NCI-H2196 (cell line): Measurements from ENCODE around the gene GPATCH2.

Experiments
- DNase-seq: peaks from one replicate; lab custom pipeline; 2025; ENCODE audit not compliant: unreplicated experiment; lab: John Stamatoyannopoulos, UW

The GPATCH2 gene

DNA sequence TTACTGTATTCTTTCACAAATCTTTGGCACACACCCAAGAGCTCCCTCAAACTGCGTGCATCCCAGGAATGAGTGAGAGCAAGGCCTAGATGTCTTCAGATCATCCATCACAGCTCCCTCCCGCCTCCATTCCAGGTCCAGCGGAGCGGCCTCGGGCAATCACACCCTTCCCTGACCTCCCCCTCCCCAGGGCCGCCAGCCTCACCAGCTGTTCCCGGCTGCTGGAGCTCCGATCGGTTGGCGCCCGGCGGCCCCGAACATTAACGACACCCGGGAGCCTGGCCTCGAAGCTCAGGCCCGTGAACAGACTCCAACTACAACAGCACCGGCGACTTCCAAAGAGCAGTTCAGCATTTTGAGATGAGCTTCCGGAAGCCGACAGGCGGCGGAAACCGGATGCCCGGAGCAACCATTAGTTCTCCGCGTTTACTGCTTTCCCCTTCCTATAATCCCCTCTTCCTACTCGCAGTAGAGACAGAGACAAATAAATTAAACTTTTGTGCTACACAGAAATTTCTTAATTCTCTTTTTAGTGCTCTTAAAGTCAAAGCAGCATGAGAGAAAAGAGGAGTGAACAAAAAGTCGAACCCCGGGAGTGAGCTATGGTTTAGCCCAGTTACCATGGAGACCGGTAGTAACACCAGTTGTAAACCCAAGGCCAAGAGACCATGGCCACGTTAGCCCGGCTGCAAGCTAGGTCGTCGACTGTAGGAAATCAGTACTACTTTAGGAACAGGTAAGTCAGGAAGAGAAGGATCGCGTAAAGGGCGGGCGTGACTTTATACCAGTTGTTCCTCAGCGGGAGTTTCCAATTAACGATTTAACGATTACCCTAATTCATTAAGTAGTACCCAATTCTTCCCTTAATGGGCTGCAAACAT is at the start of gene GPATCH2, which contains the start of gene SPATA17:
Gene GPATCH2 (minus strand): TSS at position 380 of the 881 bp plus-strand sequence. CDS start 119 bp downstream, at position 261.
Gene SPATA17 (plus strand): TSS at position 634 of the 881 bp plus-strand sequence. CDS start 35 bp downstream, at position 669.
- DNase-seq: peak; percentile 92

- no peak for DNase-seq
These were observed 43.3 kb upstream of the GPATCH2 start for GRCh38 chr1:217674028-217674729.

DNA sequence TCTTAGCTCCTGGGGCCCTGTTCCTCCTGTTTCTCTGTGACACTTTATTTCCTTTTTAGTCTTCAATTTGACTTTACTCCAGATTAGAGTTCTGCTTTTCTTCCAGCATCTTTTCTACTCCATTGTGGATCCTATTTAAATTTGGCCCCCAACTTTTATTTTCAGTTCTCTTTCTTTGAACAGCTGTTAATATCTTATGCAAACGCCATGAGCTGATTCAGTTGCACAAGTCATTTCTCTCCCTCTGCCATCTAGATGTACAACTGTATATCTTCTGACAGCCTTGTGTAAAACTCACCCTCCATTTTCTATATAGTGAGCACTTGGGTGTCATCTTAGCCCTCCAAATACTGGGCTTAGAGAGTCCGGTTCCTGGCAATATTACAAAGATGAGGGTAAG is 42.5 kb upstream of the GPATCH2 start:
- no peak for DNase-seq

GRCh38 chr1:217668351-217668940 is 37.6 kb upstream of the GPATCH2 start:
- no peak for DNase-seq

GRCh38 chr1:217661407-217661806 is 30.5 kb upstream of the GPATCH2 start:
- no peak for DNase-seq

DNA sequence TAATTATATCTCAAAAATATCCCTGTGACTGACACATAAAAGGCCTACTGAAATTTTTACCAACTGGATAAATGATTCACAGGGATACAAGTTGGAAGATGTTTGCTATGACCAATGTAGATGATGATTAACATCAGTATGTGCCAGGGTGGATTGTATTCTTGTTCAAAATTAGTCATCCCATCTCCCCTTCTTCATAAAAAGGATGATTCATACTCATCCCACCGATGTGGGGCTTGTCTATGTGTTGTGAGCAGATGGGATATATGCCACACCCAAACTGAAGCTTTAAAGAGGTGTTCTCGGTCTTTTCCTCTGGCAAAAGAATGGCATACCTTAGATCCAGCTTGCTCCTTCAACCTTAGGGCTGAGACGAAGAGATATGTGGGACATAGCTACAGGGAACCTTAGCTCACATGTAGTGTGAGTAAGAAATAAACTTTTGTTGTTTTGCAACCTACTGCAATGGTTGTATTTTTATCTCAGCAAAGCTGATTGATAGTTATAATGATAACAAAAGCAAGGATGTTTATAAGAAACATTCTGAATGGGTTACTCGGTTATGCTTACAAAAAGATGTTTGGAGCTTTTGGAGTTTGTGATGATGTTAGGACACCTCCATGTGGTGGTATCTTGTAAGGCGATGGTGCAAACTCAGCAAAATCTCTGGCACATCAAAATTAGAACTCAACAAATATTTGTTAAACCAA is 29.6 kb upstream of the GPATCH2 start:
- peak; percentile 6 for DNase-seq

DNA sequence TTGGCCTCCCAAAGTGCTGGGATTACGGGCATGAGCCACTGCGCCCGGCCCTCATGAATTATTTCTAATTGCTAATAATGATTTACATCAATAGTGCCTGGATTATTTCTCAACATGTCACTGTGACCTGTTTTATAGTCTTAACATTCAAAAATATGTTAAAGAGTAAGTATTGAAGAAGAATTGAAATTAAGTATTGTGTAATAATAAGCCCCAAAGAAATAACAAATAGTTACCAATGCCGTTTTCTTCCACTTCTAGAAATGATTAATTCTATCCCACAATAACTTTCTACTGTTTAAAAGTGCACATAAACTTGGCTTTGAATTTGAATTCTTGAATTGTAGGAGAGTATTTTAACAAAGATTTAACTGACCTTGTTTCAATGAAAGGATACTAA is 19.8 kb upstream of the GPATCH2 start:
- no peak for DNase-seq

GRCh38 chr1:217647791-217648190 is 16.9 kb upstream of the GPATCH2 start:
- no peak for DNase-seq

- no peak for DNase-seq
These were observed 11.6 kb upstream of the GPATCH2 start for GRCh38 chr1:217642455-217642854.

DNA sequence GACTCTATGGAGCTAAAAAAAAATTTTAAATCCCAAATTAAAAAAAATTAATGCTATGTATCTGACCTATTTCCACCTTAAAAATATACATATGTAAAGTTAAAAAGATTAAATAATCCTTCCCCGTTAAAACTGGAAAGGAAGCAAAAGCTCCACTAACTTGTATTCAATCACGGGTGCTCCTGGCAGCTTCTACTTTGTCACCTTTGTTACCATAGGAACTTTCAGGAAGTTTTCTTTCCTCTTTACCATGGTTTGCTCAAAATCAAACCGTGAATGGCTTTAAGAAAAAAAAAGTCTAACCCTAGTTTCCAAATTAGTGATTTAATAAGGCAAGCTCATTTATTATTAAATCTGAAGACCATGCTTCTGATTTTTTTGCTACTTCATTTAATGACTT is 3.5 kb downstream of the GPATCH2 start:
- DNase-seq: no peak

GRCh38 chr1:217626321-217626720 is 4.6 kb downstream of the GPATCH2 start:
- no peak for DNase-seq

DNA sequence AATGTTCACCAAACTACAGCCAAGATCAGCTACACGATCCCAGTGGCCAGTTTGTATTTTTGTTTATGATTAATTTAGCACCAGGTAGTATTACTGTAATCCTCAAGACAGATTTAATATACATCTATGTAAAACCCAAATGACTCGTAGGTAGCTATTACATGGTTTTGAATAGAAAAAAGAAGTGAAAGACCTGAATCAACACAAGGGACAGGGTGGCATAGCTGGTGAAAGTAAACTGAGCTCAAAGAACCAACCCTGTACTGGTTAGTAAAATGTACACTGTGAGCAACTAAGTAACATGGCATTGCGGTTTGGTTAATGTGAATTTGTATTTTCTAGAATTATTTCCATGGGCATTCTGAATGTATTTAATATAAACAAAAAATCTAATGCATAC is 8.8 kb downstream of the GPATCH2 start:
- DNase-seq: no peak

GRCh38 chr1:217620814-217621213 is 10.1 kb downstream of the GPATCH2 start:
- no peak for DNase-seq

GRCh38 chr1:217617126-217617525 is 13.8 kb downstream of the GPATCH2 start:
- DNase-seq: no peak

DNA sequence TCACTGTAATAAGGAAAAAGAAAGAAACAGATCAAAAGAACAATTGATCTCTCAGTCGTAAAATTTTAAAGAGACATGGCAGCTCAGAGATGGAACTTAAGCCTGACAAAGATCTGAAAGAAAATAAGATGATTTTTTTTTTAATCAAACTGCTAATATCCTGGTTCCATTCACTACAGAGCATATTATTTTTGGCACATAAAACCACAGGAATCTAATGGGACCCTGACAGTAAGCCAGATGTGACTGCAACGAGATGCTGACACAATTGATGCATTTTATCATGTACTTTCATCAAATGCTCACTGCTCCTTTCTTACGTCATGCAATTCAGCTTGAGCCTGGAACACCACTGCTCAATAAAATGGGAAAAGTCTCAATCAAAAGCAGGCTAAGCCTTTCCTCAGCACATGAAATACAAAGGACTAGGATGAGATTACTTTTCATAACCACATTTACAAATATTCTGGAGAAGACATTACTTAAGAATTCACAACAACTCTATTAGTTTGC is 16.6 kb downstream of the GPATCH2 start:
- DNase-seq: no peak

- no peak for DNase-seq
These were observed 25.5 kb downstream of the GPATCH2 start for GRCh38 chr1:217605390-217605789.

- DNase-seq: no peak
These were observed 28.5 kb downstream of the GPATCH2 start for GRCh38 chr1:217602380-217602779.

DNA sequence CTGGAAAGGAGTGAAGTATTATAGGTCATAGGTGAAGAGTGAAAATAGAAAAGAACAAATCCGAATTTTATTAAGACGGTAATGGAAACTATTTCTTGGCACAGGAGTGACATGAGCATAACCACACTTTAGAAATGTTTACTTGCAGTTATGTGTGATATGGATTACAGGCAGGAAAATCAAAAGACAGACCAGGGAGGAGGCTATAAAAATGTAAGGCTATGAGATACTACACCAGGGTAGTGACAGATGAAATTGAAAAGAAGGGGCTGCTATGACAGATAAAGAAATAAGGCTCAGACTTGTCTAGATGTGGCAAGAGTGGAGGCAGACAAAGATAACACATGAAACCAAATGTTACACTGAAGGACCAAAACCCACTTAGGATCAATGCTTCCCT is 31.7 kb downstream of the GPATCH2 start:
- no peak for DNase-seq

- DNase-seq: no peak
These were observed 40.3 kb downstream of the GPATCH2 start for GRCh38 chr1:217590598-217590997.

GRCh38 chr1:217586586-217586985 is 44.3 kb downstream of the GPATCH2 start:
- no peak for DNase-seq

DNA sequence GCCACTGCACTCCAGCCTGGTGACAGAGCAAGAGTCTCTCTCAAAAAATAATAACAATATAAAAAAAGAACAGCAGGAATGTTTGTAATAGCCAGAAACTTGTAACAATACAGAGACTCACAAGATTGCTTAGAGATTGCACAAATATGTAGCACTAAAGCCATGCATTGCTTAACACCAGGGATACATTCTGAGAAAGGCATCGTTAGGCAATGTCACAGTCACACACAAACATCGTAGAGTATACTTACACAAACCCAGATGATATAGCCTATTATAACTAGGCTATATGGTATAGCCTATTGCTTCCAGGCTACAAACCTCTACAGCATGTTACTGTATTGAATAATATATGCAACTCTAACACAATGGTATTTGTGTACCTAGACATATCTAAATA is 45.3 kb downstream of the GPATCH2 start:
- DNase-seq: no peak
